Skin epidermis (tissue), 12 donors: Measurements from ENCODE around the gene MARCHF7.
"Not testable (repeated sequence)": the region's sequence is repeated elsewhere in the genome, so short reads cannot be mapped to it uniquely, and the experiment has no call there.

Experiments
- H3K27ac ChIP-seq, 21 experiments: fragments of 200-600 bp; sonication (generic) in 11 of 21; one replicate each; pipeline ENCODE4 v1.5.0; 2020; ENCODE audit warnings: mild to moderate bottlenecking in 3 of 21, inconsistent platforms in 2 of 21, moderate library complexity in 2 of 21
- H3K4me3 ChIP-seq, 7 experiments: fragments of 200-600 bp; sonication (generic) in 2 of 7; one replicate each; pipeline ENCODE4 v1.5.0; 2020; ENCODE audit warnings: inconsistent platforms in 2 of 7, mild to moderate bottlenecking in 2 of 7, moderate library complexity in 1 of 7

The MARCHF7 gene

GRCh38 chr2:159716409-159716808 lies 4.1 kb downstream of the MARCHF7 start:
- not testable (repeated sequence) for H3K4me3 ChIP-seq
- peak overlapping the region in 2 of 21 experiments; percentile 15 to 19 for H3K27ac ChIP-seq

DNA sequence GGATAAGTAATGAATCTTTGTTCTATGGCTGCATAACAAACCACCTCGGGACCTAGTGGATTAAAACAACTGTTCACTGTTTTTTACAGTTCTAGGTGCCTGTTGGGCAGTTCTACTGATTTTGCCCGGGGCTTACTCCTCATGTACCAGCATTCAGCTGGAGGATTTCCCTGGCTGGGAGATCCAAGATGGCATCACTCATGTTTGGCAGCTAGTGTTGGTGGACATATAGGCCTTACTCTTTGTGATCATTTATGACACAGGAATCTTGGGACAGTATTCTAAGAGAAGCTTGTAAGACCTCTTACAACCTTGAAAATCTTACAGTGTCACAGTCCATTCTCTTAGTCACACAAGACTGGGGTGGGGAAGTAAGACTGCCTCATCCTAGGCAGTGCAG lies 4.6 kb downstream of the MARCHF7 start:
- Histone ChIP-seq H3K4me3 (no peak overlapping the region), H3K27ac (peak overlapping the region in 1 of 21 experiments; percentile 15)

DNA sequence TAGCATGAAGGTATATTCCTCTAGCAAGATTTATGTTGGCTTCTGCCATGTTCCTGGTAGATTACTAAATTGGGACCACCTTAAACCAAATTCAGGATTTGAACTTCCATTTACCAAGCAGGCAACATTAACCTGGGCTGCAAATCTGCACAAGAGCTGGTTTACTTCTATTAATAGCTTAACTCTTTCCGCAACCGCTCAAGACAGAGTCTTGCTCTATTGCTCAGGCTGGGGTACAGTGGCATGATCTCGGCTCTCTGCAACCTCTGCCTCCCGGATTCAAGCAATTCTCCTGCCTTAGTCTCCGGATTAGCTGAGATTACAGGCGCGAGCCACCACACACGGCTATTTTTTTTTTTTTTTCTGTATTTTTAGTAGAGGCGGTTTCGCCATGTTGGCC lies 8.4 kb downstream of the MARCHF7 start:
- Histone ChIP-seq H3K27ac (no peak overlapping the region), H3K4me3 (no peak overlapping the region)

DNA sequence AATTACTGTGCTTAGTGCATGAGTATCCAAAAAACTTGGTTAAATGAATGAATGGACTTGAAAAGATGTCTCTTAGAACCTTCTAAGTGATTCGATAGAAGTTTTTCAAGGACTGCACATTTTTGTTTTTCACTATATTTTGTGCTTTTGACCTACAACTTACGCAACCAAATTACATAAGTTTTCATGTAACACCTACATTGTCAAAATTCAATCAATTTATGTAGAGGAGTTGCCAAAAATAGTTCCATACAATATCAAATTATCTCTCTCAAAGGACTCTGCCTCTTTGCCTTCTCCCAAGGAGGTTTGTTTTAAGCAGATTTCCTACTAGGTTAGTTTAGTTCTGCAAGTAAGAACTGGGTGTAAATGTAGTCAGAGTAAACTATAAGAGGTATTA lies 10.3 kb downstream of the MARCHF7 start:
- Histone ChIP-seq H3K4me3 (no peak overlapping the region), H3K27ac (no peak overlapping the region)

DNA sequence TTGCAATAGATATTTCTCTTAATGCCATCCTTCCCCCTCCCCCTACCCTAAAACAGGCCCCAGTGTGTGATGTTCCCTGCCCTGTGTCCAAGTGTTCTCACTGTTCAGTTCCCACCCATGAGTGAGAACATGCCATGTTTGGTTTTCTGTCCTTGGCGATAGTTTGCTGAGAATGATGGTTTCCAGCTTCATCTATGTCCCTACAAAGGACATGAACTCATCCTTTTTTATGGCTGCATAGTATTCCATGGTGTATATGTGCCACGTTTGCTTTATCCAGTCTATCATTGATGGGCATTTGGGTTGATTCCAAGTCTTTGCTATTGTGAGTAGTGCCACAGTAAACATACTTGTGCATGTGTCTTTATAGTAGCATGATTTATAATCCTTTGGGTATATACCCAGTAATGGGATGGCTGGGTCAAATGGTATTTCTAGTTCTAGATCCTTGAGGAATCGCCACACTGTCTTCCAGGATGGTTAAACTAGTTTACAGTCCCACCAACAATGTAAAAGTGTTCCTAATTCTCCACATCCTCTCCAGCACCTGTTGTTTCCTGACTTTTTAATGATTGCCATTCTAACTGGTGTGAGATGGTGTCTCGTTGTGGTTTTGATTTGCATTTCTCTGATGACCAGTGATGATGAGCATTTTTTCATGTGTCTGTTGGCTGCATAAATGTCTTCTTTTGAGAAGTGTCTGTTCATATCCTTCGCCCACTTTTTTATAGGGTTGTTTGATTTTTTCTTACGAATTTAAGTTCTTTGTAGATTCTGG lies 12.7 kb downstream of the MARCHF7 start:
- not testable (repeated sequence) for H3K4me3 ChIP-seq

DNA sequence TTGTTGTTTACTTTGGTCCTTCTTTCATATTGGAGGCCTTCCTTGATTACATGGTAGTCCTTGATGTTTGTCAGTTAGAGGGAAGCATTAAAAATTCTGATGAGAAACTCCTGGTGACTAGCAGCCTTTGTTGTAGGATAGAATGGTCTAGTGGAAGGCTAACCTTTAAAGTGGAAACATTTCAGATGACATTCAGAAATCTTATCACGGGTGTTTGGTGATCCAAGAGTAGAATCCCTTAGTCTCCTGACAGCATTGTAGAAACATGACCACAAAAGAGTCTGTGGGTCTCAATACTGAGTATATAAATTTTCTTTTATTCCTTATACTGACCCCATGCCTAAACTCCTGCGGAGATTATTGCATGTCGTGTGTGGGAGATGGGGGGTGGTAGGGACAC lies 13.4 kb downstream of the MARCHF7 start:
- no peak overlapping the region for H3K27ac ChIP-seq
- H3K4me3 ChIP-seq, result no peak overlapping the region

More for the DNA sequence above, 12.7 kb downstream of the MARCHF7 start:
- not testable (repeated sequence) for H3K27ac ChIP-seq

DNA sequence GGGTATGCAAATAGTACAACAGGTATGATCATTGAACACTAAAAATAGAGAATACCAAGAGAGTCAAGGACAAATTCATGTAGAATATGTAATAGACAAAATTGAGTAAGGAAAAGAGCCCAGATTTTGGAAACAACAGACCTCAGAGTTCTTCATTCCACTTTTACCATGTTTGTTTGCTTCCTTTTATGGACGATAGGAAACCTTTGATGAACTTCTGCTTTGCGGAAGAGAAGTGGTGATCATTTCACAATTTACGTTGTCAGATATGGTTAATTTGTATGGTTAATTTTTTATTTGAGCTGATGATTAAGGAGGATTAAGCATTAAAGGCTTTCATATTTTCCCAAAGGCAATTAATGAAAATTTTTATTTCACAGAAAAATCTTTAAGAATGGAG lies 16.3 kb downstream of the MARCHF7 start:
- Histone ChIP-seq H3K4me3 (no peak overlapping the region), H3K27ac (no peak overlapping the region)

DNA sequence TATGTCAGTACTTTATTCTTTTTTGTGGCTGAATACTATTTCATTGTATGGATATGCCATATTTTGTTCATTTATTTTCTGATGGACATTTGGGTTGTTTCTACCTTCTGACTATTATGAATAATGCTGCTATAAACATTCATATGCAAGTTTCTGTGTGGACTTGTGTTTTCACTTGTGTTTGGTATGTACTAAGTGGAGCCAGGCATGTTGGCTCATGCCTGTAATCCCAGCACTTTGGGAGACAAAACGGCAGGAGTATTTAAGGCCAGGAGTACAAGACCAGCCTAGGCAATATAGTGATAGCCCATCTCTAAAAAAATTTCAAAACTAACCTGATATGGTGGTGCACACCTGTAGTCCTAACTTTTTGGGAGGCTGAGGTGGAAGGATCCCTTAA lies 23.3 kb downstream of the MARCHF7 start:
- H3K27ac ChIP-seq, result peak overlapping the region in 1 of 21 experiments; percentile 41
- no peak overlapping the region for H3K4me3 ChIP-seq

GRCh38 chr2:159736048-159736447 lies 23.7 kb downstream of the MARCHF7 start:
- Histone ChIP-seq H3K27ac (peak overlapping the region in 1 of 21 experiments; percentile 41), H3K4me3 (no peak overlapping the region)

GRCh38 chr2:159737292-159737916 lies 25.1 kb downstream of the MARCHF7 start:
- no peak overlapping the region for H3K27ac ChIP-seq

DNA sequence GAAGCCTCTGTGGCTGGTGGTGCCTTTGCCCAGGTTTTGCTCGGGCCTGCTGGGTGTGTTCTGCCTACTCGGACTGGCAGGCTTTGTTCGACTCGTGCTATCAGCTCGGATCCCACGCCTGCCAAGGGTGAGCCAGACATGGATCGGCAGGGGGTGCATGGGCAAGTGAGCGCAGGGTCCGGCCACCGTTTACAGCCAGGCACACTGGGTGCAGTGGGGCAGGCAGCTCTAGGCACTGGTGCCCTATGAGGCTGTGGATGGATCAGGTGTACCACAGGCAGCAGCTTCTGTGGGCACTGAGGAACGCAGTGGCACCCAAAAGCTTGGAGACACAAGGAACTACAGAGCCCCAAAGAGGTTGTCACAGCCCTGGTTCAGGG lies 25.6 kb downstream of the MARCHF7 start:
- no peak overlapping the region for H3K27ac ChIP-seq
- H3K4me3 ChIP-seq, result no peak overlapping the region

More at GRCh38 chr2:159737292-159737916, 25.1 kb downstream of the MARCHF7 start:
- no peak overlapping the region for H3K4me3 ChIP-seq

DNA sequence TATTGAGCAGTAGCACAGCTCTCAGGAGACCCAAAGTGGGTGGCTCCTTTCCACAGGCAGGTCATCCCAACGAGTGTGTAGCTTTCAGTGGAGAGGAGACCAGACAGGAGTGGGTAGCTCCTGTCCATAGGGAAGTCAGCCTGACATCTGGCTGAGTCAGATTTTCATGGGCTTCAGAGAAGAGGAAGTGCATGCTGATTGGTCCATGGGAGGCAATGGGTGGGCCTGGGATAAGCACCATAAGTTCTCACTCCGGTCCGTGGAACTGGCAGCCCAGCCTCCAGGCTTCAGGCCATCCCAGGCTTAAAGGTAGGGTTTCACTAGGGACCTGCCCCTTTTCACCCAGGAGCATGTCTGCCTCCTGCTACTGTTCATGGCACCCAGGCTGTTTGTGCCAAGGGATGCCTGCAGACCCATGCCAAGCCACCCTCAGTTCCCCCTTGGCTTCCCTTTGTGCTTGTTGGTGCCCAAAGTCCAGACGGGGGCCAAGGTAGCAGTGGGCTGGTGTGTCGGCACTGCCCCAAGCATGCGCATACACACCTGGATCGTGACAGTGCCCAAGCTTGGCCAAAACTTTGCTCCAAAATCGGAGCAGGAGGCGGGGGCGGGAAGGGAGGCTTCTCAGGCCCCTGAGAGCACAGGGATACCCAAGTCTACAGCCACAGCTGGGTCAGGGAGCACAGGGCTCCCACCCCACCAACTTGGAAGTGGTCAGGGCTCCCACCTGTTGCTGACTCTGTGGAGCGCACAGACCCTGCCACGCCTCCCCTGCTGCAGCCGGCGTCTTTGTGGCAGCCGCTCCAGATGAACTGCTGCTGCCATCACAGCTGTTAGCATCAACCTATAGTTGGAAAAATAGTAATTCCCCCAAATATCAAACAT lies 26.4 kb downstream of the MARCHF7 start:
- H3K27ac ChIP-seq, result no peak overlapping the region
- no peak overlapping the region for H3K4me3 ChIP-seq

DNA sequence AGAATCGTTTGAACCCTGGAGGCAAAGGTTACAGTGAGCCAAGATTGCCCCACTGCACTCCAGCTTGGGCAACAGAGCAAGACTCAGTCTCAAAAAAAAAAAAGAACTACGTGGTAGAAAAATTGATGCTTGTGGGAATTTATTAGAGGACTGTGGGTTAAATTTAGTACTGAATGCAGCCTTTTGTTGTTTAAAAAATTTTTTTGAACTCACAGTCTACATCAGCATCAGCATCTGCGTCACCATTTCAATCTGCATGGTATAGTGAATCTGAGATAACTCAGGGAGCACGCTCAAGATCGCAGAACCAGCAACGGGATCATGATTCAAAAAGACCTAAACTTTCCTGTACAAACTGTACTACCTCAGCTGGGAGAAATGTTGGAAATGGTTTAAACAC lies 30.5 kb downstream of the MARCHF7 start:
- no peak overlapping the region for H3K4me3 ChIP-seq
- no peak overlapping the region for H3K27ac ChIP-seq

DNA sequence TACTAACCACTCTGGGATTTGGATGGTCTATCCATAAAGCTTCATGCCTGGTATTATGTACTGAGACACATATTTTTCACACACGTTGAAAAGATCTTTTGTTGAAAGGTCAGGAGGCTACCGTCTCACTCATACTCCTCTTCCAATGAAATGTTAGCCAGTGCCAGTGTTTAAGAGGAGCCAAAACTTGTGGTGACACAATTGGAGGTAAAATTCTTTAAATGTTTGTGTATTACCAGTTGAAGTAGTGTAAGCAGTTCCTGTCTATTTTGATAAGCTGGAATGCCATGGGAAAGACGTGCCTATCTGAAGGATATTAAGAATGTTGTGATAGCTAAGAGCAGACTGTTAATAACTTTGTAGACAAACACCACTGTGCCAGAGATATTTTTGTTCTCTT lies 32.1 kb downstream of the MARCHF7 start:
- H3K4me3 ChIP-seq, result no peak overlapping the region
- H3K27ac ChIP-seq, result no peak overlapping the region

GRCh38 chr2:159745237-159745636 lies 32.9 kb downstream of the MARCHF7 start:
- H3K27ac ChIP-seq, H3K4me3 ChIP-seq: not testable (repeated sequence)

DNA sequence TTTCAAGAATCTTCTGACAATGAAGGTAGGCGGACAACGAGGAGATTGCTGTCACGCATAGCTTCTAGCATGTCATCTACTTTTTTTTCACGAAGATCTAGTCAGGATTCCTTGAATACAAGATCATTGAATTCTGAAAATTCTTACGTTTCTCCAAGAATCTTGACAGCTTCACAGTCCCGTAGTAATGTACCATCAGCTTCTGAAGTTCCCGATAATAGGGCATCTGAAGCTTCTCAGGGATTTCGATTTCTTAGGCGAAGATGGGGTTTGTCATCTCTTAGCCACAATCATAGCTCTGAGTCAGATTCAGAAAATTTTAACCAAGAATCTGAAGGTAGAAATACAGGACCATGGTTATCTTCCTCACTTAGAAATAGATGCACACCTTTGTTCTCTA lies 35.8 kb downstream of the MARCHF7 start:
- no peak overlapping the region for H3K4me3 ChIP-seq
- H3K27ac ChIP-seq, result no peak overlapping the region

GRCh38 chr2:159750873-159751272 lies 38.6 kb downstream of the MARCHF7 start:
- Histone ChIP-seq H3K27ac (no peak overlapping the region), H3K4me3 (no peak overlapping the region)

- peak overlapping the region in 3 of 21 experiments; percentile 13 to 26 (median 15) for H3K27ac ChIP-seq
- no peak overlapping the region for H3K4me3 ChIP-seq
Measured at GRCh38 chr2:159753797-159754196, 41.5 kb downstream of the MARCHF7 start.

GRCh38 chr2:159755014-159755413 lies 42.7 kb downstream of the MARCHF7 start:
- Histone ChIP-seq H3K4me3 (no peak overlapping the region), H3K27ac (peak overlapping the region in 2 of 21 experiments; percentile 17 to 29)

- no peak overlapping the region for H3K4me3 ChIP-seq
- H3K27ac ChIP-seq, result peak overlapping the region in 1 of 21 experiments; percentile 29
Measured at GRCh38 chr2:159755788-159756187, 43.5 kb downstream of the MARCHF7 start.
